GM12874 (cell line): ENCODE data around the gene CHPT1.
A peak's percentile ranks its signal among the peaks of the same experiment; 100 is the strongest.

Experiments
- TF ChIP-seq, protein P1 (sequence below): IDR thresholded peaks from 2 replicates; pipeline ENCODE4 v1.5.1; 2011; ENCODE audit warnings: low read depth, mild to moderate bottlenecking, control low read depth, low read length, moderate library complexity; ENCODE audit not compliant: insufficient read depth

The CHPT1 gene

DNA sequence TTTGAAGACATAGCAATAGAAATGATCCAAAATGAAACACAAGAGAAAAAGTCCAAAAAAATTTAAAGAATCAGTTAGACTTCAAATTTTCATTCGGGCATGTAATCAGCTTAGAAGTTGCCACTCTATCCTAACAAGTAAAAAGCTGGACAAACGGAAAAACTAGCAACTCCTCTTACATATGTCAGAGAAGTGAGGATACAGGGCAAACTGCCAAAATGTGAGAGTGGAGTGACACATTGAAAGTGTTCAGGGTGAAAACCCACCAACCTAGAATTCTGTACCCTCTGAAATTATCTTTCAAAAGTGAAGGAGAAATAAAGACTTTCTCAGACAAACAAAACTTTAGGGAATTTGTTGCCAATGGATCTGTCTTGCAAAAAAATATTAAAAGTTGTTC lies 42.0 kb upstream of the CHPT1 start:
- TF ChIP-seq, protein P1, sequence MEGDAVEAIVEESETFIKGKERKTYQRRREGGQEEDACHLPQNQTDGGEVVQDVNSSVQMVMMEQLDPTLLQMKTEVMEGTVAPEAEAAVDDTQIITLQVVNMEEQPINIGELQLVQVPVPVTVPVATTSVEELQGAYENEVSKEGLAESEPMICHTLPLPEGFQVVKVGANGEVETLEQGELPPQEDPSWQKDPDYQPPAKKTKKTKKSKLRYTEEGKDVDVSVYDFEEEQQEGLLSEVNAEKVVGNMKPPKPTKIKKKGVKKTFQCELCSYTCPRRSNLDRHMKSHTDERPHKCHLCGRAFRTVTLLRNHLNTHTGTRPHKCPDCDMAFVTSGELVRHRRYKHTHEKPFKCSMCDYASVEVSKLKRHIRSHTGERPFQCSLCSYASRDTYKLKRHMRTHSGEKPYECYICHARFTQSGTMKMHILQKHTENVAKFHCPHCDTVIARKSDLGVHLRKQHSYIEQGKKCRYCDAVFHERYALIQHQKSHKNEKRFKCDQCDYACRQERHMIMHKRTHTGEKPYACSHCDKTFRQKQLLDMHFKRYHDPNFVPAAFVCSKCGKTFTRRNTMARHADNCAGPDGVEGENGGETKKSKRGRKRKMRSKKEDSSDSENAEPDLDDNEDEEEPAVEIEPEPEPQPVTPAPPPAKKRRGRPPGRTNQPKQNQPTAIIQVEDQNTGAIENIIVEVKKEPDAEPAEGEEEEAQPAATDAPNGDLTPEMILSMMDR: no peak

DNA sequence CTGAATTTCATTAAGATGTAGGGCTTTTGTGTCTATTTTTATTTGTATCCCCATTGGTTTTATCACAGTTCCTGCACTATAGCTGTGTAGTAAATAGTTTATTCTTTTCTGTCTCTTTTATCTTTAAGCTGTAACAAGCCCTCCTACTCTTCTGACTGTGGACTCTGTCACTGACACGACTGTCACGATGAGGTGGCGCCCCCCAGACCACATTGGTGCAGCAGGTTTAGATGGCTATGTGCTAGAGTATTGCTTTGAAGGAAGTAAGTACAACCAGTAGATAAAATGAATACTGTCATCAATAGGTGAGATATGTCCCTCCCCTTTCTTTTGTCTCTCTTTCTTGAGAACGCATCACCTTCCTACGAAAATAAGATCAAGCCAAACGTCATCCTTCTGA lies 34.1 kb upstream of the CHPT1 start:
- TF ChIP-seq, protein P1: no peak

DNA sequence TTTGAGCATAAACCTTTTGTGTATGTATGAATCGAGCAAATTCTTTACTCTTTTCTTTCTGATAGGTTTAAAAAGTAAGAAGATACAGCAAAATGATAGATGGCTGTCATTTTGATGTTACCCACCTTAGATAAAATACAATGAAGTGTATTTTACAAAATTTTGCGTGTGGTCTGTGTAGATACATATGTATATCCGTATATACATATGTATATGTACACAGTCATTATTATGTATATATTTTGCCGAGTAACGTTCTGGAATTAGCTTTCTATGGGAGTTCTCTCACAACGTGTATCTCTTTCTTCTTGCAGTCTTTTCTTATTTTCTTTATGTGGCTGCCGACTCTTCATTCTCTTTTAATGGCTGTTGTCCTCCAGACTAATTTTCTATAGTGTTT lies 32.4 kb upstream of the CHPT1 start:
- TF ChIP-seq, protein P1: no peak

DNA sequence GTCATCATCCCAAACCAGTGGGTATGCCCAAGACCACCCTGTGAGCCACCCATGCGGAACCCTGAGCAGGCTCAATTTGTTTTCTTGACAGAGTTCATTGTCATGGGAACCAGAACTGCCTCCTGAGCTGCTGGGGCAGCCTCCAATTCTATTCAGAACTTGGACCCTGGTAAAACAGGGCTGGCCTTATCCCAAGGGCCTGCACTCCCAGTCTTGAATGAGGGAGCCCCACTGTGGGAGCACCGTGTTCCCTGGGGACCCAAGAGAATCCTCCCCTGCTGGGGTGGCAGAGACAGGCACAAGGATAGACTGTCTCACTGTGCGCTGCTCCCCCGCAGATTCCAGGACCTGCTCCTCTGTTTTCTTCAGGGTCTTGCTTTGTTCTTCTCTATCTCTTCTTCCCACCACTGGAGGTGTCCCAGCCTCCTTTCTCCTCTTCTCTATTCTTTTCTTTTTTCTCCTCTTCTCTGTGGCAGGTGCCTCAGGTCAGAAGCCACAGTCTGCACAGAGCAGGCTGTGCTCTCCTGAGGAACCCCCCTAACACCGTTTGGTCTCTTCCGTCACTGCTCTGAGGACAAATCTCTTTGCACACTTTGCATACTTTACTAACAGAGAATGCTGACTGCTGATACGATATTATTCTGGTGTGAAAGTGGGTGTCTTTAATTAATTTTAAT lies 31.2 kb upstream of the CHPT1 start:
- TF ChIP-seq, protein P1: no peak

DNA sequence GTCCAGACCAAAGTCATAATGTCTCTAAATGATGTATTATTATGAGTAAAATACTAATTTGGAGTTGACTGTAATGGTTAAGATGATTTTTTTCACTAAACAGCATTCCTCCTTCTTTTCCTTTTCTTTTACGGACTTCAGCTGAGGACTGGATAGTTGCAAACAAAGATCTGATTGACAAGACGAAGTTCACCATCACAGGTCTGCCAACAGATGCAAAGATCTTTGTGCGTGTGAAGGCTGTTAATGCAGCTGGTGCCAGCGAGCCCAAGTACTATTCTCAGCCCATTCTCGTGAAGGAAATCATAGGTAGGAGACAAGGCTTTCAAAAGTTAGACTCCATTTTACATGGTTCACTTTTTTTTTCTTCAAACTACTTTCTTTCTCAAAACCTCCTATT lies 29.8 kb upstream of the CHPT1 start:
- TF ChIP-seq, protein P1: no peak

DNA sequence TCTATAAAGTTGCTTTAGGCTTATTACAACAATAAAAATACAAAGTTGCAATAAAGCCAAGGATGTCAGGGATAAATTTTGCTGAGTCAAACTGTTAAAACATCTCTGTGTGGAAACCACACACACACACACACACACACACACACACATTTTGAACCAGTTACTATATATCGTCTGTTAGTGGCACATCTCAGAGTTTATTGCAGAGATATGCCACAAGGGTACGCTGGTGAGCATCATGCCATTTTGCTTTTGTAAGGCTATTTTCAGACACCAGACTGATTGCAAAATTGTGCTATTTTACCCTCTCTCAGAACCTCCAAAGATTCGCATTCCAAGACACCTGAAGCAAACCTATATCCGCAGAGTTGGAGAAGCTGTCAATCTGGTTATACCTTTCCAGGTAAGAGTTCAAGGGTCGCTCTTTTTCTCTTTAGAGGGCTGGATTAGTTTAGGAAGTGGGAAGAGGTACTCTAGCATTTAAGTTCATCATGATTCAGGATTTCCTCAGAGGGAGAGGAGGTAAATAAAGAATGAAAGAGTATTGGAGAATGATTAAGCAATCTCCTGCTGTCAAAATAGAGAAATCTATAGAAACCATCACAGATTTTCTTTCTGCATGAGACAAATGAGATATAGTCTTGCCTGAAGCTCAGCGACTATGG lies 27.3 kb upstream of the CHPT1 start:
- TF ChIP-seq, protein P1: peak; percentile 61

DNA sequence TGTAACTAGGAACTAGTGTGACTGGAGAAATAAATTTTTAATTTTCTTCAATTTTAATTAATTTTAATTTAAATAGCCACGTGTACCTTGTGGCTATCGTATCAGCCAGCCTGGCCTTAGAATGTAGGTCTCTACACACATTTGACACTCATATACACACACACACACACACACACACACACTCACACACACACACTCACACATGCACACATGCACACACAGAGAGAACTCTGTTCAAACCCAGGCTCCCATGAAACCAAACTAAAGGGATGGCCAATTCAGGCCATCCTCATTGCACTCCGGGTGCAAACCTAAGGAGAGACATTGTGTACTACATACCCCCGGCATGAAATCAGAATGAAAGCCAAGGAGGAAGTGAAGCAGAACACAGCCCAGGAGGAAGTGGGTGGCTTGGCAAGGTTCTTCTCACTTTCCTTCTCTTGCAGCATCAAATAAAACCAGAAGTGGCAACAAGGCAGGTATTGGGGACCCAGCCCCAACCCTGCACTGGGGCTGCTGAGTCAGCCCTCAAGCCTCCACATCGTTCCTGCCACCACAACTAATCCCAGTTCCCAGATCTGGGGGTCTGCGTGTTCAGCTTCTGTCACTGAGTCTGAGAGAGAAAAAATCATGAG lies 26.2 kb upstream of the CHPT1 start:
- TF ChIP-seq, protein P1: no peak
